Endodermal cell (in vitro differentiated cells): ENCODE data around the gene DOCK4. TPM values are rescaled to one million over a fixed set of nuclear protein-coding genes. Genes with fewer than 3 reads are reported as not detected.

Experiments
- DNase-seq: peaks from one replicate; pipeline ENCODE4 v3.0.0-alpha.2; 2017
- H3K27ac ChIP-seq: 2 replicates; pipeline ENCODE4 v1.5.1; 2013; ENCODE audit warnings: mild to moderate bottlenecking, low read depth, low read length, moderate library complexity
- H3K27me3 ChIP-seq: 2 replicates; pipeline ENCODE4 v1.6.1; 2013; ENCODE audit warnings: mild to moderate bottlenecking, low read length, moderate library complexity; ENCODE audit not compliant: insufficient read depth, control insufficient read depth, poor library complexity, severe bottlenecking
- H3K36me3 ChIP-seq: 2 replicates; pipeline ENCODE4 v1.7.0; 2013; ENCODE audit warnings: mild to moderate bottlenecking, low read length, moderate library complexity; ENCODE audit not compliant: control insufficient read depth, insufficient read depth
- H3K4me1 ChIP-seq: one replicate; pipeline ENCODE4 v1.7.0; 2013; ENCODE audit warnings: low read length; ENCODE audit not compliant: control insufficient read depth, insufficient read depth
- H3K4me3 ChIP-seq: 2 replicates; pipeline ENCODE4 v1.5.1; 2013; ENCODE audit warnings: mild to moderate bottlenecking, low read length, moderate library complexity
- H3K9ac ChIP-seq: 2 replicates; pipeline ENCODE4 v1.6.1; 2013; ENCODE audit warnings: mild to moderate bottlenecking, low read length, moderate library complexity; ENCODE audit not compliant: poor library complexity, severe bottlenecking; ENCODE audit errors: extremely low read depth
- H3K9me3 ChIP-seq: 2 replicates; pipeline ENCODE4 v1.6.1; 2013; ENCODE audit warnings: mild to moderate bottlenecking, low read length, moderate library complexity; ENCODE audit not compliant: control insufficient read depth
- H3K27ac Mint-ChIP-seq: 2 replicates; pipeline ENCODE4 v1.8.0; 2020; ENCODE audit warnings: mixed read lengths
- H3K27me3 Mint-ChIP-seq: 2 replicates; pipeline ENCODE4 v1.8.0; 2021; ENCODE audit warnings: mild to moderate bottlenecking, mixed read lengths; ENCODE audit not compliant: insufficient read depth
- H3K36me3 Mint-ChIP-seq: 2 replicates; pipeline ENCODE4 v1.8.0; 2020; ENCODE audit warnings: low read depth, mixed read lengths
- H3K4me1 Mint-ChIP-seq: 2 replicates; pipeline ENCODE4 v1.8.0; 2020; ENCODE audit warnings: mixed read lengths
- H3K4me3 Mint-ChIP-seq: 2 replicates; pipeline ENCODE4 v1.8.0; 2020; ENCODE audit warnings: mild to moderate bottlenecking, moderate library complexity, mixed read lengths
- H3K9me3 Mint-ChIP-seq: 2 replicates; pipeline ENCODE4 v1.8.0; 2020; ENCODE audit warnings: mild to moderate bottlenecking, mixed read lengths
- CTCF ChIP-seq: fragments of 200-600 bp; sonication (generic); conservative IDR thresholded peaks from 2 replicates; pipeline ENCODE4 v1.5.0; 2021; ENCODE audit warnings: antibody characterized with exemption, mild to moderate bottlenecking
- WGBS, 2 experiments: methylation state at CpG; one replicate each; pipeline versions ENCODE4 v1.1.5 to v1.1.7; 2013; ENCODE audit warnings: missing lambda C conversion rate in 2 of 2, mixed read lengths in 1 of 2; ENCODE audit not compliant: insufficient coverage in 1 of 2, insufficient read length in 1 of 2; 5-methylcytosine and 5-hydroxymethylcytosine counted together
- total RNA-seq, 2 donors: library from RNA; stranded (reverse); fragmentation: NEBNext Ultra II Directional in 1 of 2; extraction: Animal tissue kit (Norgen Biotek cat#: 25700) in 1 of 2; gene quantifications; 2 replicates in 1 of 2; 3 replicates in 1 of 2; pipeline ENCODE4 v1.2.1, GENCODE V29; 2021

The DOCK4 gene
- total RNA-seq, 2 donors from 2014 or later = 11.2 to 15.3 TPM

- TF ChIP-seq CTCF = no peak
- no peak for DNase-seq
- Mint-ChIP-seq H3K4me3 (no peak overlapping the region), H3K27me3 (no peaks in the 10 kb centered on the region), H3K4me1 (peaks cover 9% of the 10 kb centered on the region), H3K36me3 (no peaks in the 10 kb centered on the region), H3K9me3 (no peaks in the 10 kb centered on the region), H3K27ac (no peak overlapping the region)
- Histone ChIP-seq H3K36me3 (no peaks in the 10 kb centered on the region), H3K9ac (no peak overlapping the region), H3K9me3 (no peaks in the 10 kb centered on the region), H3K4me3 (no peak overlapping the region), H3K27ac (no peak overlapping the region), H3K4me1 (no peaks in the 10 kb centered on the region), H3K27me3 (no peaks in the 10 kb centered on the region)
- WGBS, 2 experiments = 93 to 97% methylated on average over 3 to 4 of the region's 4 CpGs
Measured at GRCh38 chr7:112081778-112082177, 124.4 kb downstream of the DOCK4 start.

- H3K27ac Mint-ChIP-seq = no peak overlapping the region
Measured at GRCh38 chr7:112080978-112081377, 125.2 kb downstream of the DOCK4 start.

GRCh38 chr7:112080441-112080840 lies 125.8 kb downstream of the DOCK4 start:
- H3K4me1 Mint-ChIP-seq = peaks cover 5% of the 10 kb centered on the region
- DNase-seq = no peak
- no peaks in the 10 kb centered on the region for H3K9me3 ChIP-seq
- no peaks in the 10 kb centered on the region for H3K9me3 Mint-ChIP-seq
- H3K27ac ChIP-seq = no peak overlapping the region
- WGBS, 2 experiments = 92 to 96% methylated on average over 5 of the region's 5 CpGs
- no peak overlapping the region for H3K9ac ChIP-seq
- H3K4me3 ChIP-seq = no peak overlapping the region
- no peaks in the 10 kb centered on the region for H3K27me3 ChIP-seq
- no peak overlapping the region for H3K27ac Mint-ChIP-seq
- H3K4me1 ChIP-seq = no peaks in the 10 kb centered on the region
- no peaks in the 10 kb centered on the region for H3K27me3 Mint-ChIP-seq
- no peaks in the 10 kb centered on the region for H3K36me3 Mint-ChIP-seq
- H3K4me3 Mint-ChIP-seq = no peak overlapping the region
- no peaks in the 10 kb centered on the region for H3K36me3 ChIP-seq
- TF ChIP-seq CTCF = no peak

More at GRCh38 chr7:112080978-112081377, 125.2 kb downstream of the DOCK4 start:
- Mint-ChIP-seq H3K9me3 (no peaks in the 10 kb centered on the region), H3K36me3 (no peaks in the 10 kb centered on the region), H3K4me1 (peaks cover 5% of the 10 kb centered on the region), H3K4me3 (no peak overlapping the region), H3K27me3 (no peaks in the 10 kb centered on the region)
- no peaks in the 10 kb centered on the region for H3K36me3 ChIP-seq
- no peak overlapping the region for H3K9ac ChIP-seq
- no peak for TF ChIP-seq CTCF
- WGBS, 2 experiments = 86 to 96% methylated on average over 7 to 8 of the region's 8 CpGs
- H3K4me1 ChIP-seq = no peaks in the 10 kb centered on the region
- no peak overlapping the region for H3K4me3 ChIP-seq
- DNase-seq = no peak
- no peak overlapping the region for H3K27ac ChIP-seq
- no peaks in the 10 kb centered on the region for H3K27me3 ChIP-seq
- H3K9me3 ChIP-seq = no peaks in the 10 kb centered on the region
